OCI-LY3 (cell line): ENCODE measurements around the gene MSH4.
"Not testable (repeated sequence)": the region's sequence is repeated elsewhere in the genome, so short reads cannot be mapped to it uniquely, and the experiment has no call there.

Experiments
- H2AFZ ChIP-seq: fragments of 200-600, 300-600 bp; shearing (Covaris generic); 2 replicates; pipeline ENCODE4 v1.6.0; 2014; ENCODE audit warnings: antibody characterized with exemption, low read depth, low read length
- H3K27ac ChIP-seq: fragments of 200-600, 300-600 bp; sonication (generic); 2 replicates; pipeline ENCODE4 v1.5.1; 2014; ENCODE audit warnings: mild to moderate bottlenecking, low read length, moderate library complexity, mixed read lengths
- H3K27me3 ChIP-seq: fragments of 200-600, 300-600 bp; sonication (generic); 2 replicates; pipeline ENCODE4 v1.6.1; 2014; ENCODE audit warnings: low read depth, low read length, mixed read lengths
- H3K36me3 ChIP-seq: fragments of 200-600, 300-600 bp; sonication (generic); replicated peaks from 2 replicates; pipeline ENCODE3; 2014; ENCODE audit warnings: low read depth, low read length, mixed read lengths
- H3K4me1 ChIP-seq: fragments of 300-600, 200-600 bp; sonication (generic); 2 replicates; pipeline ENCODE4 v1.6.1; 2014; ENCODE audit warnings: low read length, mixed read lengths
- H3K4me2 ChIP-seq: fragments of 200-600, 300-600 bp; sonication (generic); 2 replicates; pipeline ENCODE4 v1.6.1; 2014; ENCODE audit warnings: low read length, mixed read lengths
- H3K4me3 ChIP-seq: fragments of 300-600, 200-600 bp; sonication (generic); 2 replicates; pipeline ENCODE4 v1.5.1; 2014; ENCODE audit warnings: antibody characterized with exemption, mild to moderate bottlenecking, low read length, moderate library complexity
- H3K79me2 ChIP-seq: fragments of 300-600, 200-600 bp; shearing (Covaris generic); 2 replicates; pipeline ENCODE4 v1.6.1; 2014; ENCODE audit warnings: mild to moderate bottlenecking, low read length, mixed read lengths
- H3K9ac ChIP-seq: fragments of 300-600, 200-600 bp; shearing (Covaris generic); 2 replicates; pipeline ENCODE4 v1.6.0; 2014; ENCODE audit warnings: mild to moderate bottlenecking, low read length, moderate library complexity
- H3K9me3 ChIP-seq: fragments of 200-600, 300-600 bp; shearing (Covaris generic); 2 replicates; pipeline ENCODE4 v1.6.1; 2014; ENCODE audit warnings: low read length, mixed read lengths; ENCODE audit not compliant: insufficient read depth
- H4K20me1 ChIP-seq: fragments of 200-600, 300-600 bp; sonication (generic); 2 replicates; pipeline ENCODE4 v1.6.1; 2016; ENCODE audit warnings: low read length, mixed read lengths; ENCODE audit not compliant: insufficient read depth
- EZH2phosphoT487 ChIP-seq: fragments of 200-600 bp; shearing (Covaris generic); IDR thresholded peaks from 2 replicates; pipeline ENCODE4 v1.6.1; 2018; ENCODE audit warnings: antibody characterized with exemption, mixed run types, low read depth
- TF ChIP-seq, protein P1 (sequence below): fragments of 200-600, 300-600 bp; sonication (generic); IDR thresholded peaks from 2 replicates; pipeline ENCODE4 v1.5.1; 2014; ENCODE audit warnings: antibody characterized with exemption, low read length, low read depth

Gene MSH4

DNA sequence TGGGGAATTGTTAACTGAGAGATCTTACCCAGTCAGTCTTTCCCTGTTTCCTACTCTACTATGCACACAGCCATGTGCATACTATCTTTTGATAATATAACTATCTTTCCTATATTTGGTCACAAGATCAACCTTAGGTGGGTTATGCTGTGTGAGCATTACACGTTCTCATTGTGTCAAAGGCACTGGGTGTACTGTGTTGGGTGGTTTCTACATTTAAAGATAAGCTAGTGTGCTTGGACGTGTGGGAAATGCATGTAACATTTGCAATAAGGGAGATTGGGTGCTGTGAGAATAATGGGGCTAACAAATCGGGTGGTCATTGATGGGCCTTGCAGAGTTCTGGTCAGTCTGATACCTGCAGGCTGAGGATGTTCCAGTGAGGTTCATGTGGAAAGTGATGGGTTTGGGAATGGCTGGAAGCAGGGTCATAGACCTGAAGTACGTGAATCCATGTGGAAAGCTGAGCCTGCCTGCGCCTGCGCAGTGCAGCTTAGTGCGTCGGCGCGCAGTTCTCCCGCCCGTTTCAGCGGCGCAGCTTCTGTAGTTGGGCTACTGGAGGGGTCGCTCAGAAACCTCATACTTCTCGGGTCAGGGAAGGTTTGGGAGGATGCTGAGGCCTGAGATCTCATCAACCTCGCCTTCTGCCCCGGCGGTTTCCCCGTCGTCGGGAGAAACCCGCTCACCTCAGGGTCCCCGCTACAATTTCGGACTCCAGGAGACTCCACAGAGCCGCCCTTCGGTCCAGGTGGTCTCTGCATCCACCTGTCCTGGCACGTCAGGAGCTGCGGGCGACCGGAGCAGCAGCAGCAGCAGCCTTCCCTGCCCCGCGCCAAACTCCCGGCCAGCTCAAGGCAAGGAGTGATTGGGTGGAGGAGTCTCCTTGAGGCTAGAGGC lies at the start of gene MSH4:
Gene MSH4 (plus strand): TSS at position 507 of the 897 bp plus-strand sequence. CDS start 104 bp downstream, at position 611.
- no peaks in the 10 kb centered on the region for H3K9me3 ChIP-seq
- no peak within 1 kb of the TSS for H3K9ac ChIP-seq
- H3K79me2 ChIP-seq: peaks cover 16% of the 10 kb centered on the region
- H3K4me3 ChIP-seq: no peak within 1 kb of the TSS
- H3K36me3 ChIP-seq: peaks cover 46% of the 10 kb centered on the region
- TF ChIP-seq, protein P1, sequence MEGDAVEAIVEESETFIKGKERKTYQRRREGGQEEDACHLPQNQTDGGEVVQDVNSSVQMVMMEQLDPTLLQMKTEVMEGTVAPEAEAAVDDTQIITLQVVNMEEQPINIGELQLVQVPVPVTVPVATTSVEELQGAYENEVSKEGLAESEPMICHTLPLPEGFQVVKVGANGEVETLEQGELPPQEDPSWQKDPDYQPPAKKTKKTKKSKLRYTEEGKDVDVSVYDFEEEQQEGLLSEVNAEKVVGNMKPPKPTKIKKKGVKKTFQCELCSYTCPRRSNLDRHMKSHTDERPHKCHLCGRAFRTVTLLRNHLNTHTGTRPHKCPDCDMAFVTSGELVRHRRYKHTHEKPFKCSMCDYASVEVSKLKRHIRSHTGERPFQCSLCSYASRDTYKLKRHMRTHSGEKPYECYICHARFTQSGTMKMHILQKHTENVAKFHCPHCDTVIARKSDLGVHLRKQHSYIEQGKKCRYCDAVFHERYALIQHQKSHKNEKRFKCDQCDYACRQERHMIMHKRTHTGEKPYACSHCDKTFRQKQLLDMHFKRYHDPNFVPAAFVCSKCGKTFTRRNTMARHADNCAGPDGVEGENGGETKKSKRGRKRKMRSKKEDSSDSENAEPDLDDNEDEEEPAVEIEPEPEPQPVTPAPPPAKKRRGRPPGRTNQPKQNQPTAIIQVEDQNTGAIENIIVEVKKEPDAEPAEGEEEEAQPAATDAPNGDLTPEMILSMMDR: no peak
- TF ChIP-seq EZH2phosphoT487: no peak
- H3K27ac ChIP-seq: no peak within 1 kb of the TSS
- H4K20me1 ChIP-seq: peaks cover 16% of the 10 kb centered on the region
- no peak within 1 kb of the TSS for H3K4me2 ChIP-seq
- H2AFZ ChIP-seq: no peak within 1 kb of the TSS
- H3K27me3 ChIP-seq: no peaks in the 10 kb centered on the region
- no peaks in the 10 kb centered on the region for H3K4me1 ChIP-seq

DNA sequence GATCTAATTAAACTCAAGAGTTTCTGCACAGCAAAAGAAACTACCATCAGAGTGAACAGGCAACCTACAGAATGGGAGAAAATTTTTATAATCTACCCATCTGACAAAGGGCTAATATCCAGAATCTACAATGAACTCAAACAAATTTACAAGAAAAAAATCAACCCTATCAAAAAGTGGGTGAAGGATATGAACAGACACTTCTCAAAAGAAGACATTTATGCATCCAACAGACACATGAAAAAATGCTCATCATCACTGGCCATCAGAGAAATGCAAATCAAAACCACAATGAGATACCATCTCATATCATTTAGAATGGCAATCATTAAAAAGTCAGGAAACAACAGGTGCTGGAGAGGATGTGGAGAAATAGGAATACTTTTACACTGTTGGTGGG lies 39.5 kb upstream of the MSH4 start:
- H3K9ac ChIP-seq, H2AFZ ChIP-seq, H3K4me1 ChIP-seq, H3K4me2 ChIP-seq, H4K20me1 ChIP-seq, H3K79me2 ChIP-seq, H3K27ac ChIP-seq, H3K27me3 ChIP-seq, H3K9me3 ChIP-seq, H3K36me3 ChIP-seq, H3K4me3 ChIP-seq: not testable (repeated sequence)

DNA sequence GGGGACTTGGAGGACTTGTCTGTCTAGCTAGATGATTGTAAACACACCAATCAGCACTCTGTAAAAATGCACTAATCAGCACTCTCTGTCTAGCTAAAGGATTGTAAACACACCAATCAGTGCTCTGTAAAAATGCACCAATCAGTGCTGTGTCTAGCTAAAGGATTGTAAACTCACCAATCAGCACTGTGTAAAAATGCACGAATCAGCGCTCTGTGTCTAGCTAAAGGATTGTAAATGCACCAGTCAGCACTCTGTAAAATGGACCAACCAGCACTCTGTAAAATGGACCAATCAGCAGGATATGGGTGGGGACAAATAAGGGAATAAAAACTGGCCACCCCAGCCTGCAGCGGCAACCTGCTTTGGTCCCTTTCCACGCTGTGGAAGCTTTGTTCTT lies 38.1 kb upstream of the MSH4 start:
- not testable (repeated sequence) for H4K20me1 ChIP-seq, H3K9me3 ChIP-seq, H3K27ac ChIP-seq, H3K4me3 ChIP-seq, H3K79me2 ChIP-seq, H3K27me3 ChIP-seq, H3K36me3 ChIP-seq, H3K9ac ChIP-seq, H3K4me2 ChIP-seq, H2AFZ ChIP-seq, H3K4me1 ChIP-seq

DNA sequence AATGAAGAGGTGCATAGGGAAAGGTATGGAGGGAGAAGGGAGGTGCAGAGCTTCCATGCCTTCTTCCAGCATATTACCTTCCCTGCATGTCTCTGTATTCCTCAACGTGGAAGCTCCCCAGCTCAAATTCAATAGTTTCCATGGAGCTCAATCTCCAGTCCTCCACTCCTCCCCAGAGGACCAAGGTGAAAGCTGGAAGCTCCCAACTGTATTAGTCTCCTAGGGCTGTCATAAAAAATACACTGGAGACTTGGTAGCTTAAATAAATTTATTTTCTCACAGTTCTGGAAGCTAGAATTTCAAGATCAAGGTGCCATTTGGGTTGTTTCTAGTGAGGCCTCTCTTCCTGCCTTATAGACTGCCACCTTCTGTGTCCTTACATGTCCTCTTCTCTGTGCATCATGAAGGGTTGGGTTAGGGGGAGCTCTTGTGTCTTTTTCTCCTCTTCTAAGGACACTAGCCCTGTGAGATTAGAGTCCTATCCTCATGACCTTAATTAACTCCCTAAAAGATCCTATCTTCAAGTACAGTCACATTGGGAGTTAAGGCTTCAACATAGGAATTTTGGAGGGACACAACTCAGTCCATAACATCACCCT lies 32.5 kb upstream of the MSH4 start:
- no peaks in the 10 kb centered on the region for H3K27me3 ChIP-seq
- no peak overlapping the region for H3K9ac ChIP-seq
- no peaks in the 10 kb centered on the region for H3K9me3 ChIP-seq
- TF ChIP-seq EZH2phosphoT487: no peak
- TF ChIP-seq, protein P1: no peak
- no peak overlapping the region for H3K4me2 ChIP-seq
- H3K27ac ChIP-seq: no peak overlapping the region
- no peaks in the 10 kb centered on the region for H3K79me2 ChIP-seq
- no peaks in the 10 kb centered on the region for H3K36me3 ChIP-seq
- no peak overlapping the region for H3K4me3 ChIP-seq
- H3K4me1 ChIP-seq: no peaks in the 10 kb centered on the region
- H2AFZ ChIP-seq: no peak overlapping the region
- H4K20me1 ChIP-seq: no peaks in the 10 kb centered on the region

DNA sequence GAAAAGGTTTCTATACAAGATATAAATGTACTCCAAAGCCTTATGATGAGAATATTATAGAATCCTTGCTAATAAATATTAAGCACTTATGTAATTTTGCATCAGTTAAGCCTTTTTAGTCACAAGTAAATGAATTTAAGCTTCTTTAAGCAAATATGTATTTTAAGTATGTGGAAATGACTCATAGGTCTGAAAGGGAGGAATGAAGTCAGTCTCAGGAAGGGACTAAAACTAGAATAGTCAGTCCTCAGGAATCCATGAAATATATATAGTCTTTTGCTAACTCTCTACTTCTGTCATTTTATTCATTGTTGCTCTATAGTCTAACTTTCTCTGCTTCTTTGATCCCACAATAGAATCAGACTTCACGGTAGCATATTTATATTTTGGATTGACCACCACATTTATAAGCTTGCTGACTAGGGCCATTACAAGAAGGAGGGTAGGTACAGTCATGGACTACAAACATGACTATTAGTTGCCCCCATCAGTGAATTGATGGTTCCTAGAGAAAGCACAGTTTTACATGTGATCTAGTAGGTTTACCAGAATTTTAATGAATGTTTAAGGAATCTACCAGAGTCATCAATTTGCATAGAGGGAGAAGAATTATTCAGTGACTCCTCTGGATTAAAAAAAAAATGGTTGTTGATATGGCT lies 30.9 kb upstream of the MSH4 start:
- no peak for TF ChIP-seq EZH2phosphoT487
- TF ChIP-seq, protein P1: no peak
- H3K4me2 ChIP-seq: no peak overlapping the region

More for the DNA sequence above, 30.9 kb upstream of the MSH4 start:
- no peak overlapping the region for H2AFZ ChIP-seq
- no peaks in the 10 kb centered on the region for H3K36me3 ChIP-seq
- H4K20me1 ChIP-seq: no peaks in the 10 kb centered on the region
- no peak overlapping the region for H3K9ac ChIP-seq
- no peaks in the 10 kb centered on the region for H3K9me3 ChIP-seq
- no peaks in the 10 kb centered on the region for H3K4me1 ChIP-seq
- no peak overlapping the region for H3K4me3 ChIP-seq
- no peaks in the 10 kb centered on the region for H3K79me2 ChIP-seq
- no peaks in the 10 kb centered on the region for H3K27me3 ChIP-seq
- H3K27ac ChIP-seq: no peak overlapping the region
